ENCODE measurements around the gene MORN1. TPM values are rescaled to one million over a fixed set of nuclear protein-coding genes. Genes with fewer than 3 reads are reported as not detected.

The MORN1 gene
- total and polyA plus RNA-seq, 4 donors: 2.3 to 6.9 (median 3.6) TPM

GRCh38 chr1:2350911-2351655, 40.3 kb downstream of the MORN1 start:
- no peak overlapping the region for H3K27ac ChIP-seq (ENCODE audit: low read depth in 1 of 2, low read length in 2 of 2)
- H3K4me1 ChIP-seq (ENCODE audit: control insufficient read depth in 4 of 4, insufficient read depth in 4 of 4, low read length in 3 of 4): no peaks in the 10 kb centered on the region
- no peaks in the 10 kb centered on the region for H3K9me3 ChIP-seq (ENCODE audit: control insufficient read depth in 4 of 4, low read length in 3 of 4)
- no peaks in the 10 kb centered on the region for H3K36me3 ChIP-seq (ENCODE audit: control insufficient read depth in 4 of 4, insufficient read depth in 3 of 4, low read depth in 1 of 4, low read length in 3 of 4)
- no peak overlapping the region for H3K9ac ChIP-seq (ENCODE audit: low read depth in 1 of 2, low read length in 2 of 2)
- no peaks in the 10 kb centered on the region for H3K27me3 ChIP-seq (ENCODE audit: control insufficient read depth in 4 of 4, insufficient read depth in 4 of 4, low read length in 3 of 4)
- DNase-seq (ENCODE audit: low spot score): no peak
- WGBS: 87% methylated on average over 31 of the region's 31 CpGs
- H3K4me3 ChIP-seq (ENCODE audit: low read depth in 1 of 3, low read length in 3 of 3): no peak overlapping the region
- no peak for TF ChIP-seq RAD21 (IDR thresholded peaks at IDR 0.05)
- TF ChIP-seq FOXA2 (IDR thresholded peaks at IDR 0.05): no peak
- no peak for TF ChIP-seq REST (IDR thresholded peaks at IDR 0.05)
- no peak for TF ChIP-seq SP1 (IDR thresholded peaks at IDR 0.05)
- TF ChIP-seq HNF4G (IDR thresholded peaks at IDR 0.05): no peak
- TF ChIP-seq MAX (IDR thresholded peaks at IDR 0.05): no peak
- TF ChIP-seq ATF3 (IDR thresholded peaks at IDR 0.05): no peak
- TF ChIP-seq EGR1 (IDR thresholded peaks at IDR 0.05; ENCODE audit: low read depth in 2 of 2): no peak
- TF ChIP-seq CTCF (IDR thresholded peaks at IDR 0.05; ENCODE audit: low read depth, low read length, missing input control): no peak
- TF ChIP-seq ZBTB33 (IDR thresholded peaks at IDR 0.05): no peak
- no peak for TF ChIP-seq NR2F2 (IDR thresholded peaks at IDR 0.05)
- no peak for TF ChIP-seq GABPA (IDR thresholded peaks at IDR 0.05 in 1 of 2, conservative IDR thresholded peaks at IDR 0.05 in 1 of 2)
- TF ChIP-seq HNF4A (conservative IDR thresholded peaks at IDR 0.05): no peak
- no peak for TF ChIP-seq FOXA1 (IDR thresholded peaks at IDR 0.05)
- TF ChIP-seq YY1 (IDR thresholded peaks at IDR 0.05): no peak
- TF ChIP-seq RXRA (IDR thresholded peaks at IDR 0.05): no peak
- no peak for TF ChIP-seq JUND (IDR thresholded peaks at IDR 0.05)

Data from liver (tissue), 9 donors.